Osteocyte (in vitro differentiated cells): ENCODE results near the gene MAX. TPM values are rescaled to one million over a fixed set of nuclear protein-coding genes. Genes with fewer than 3 reads are reported as not detected.

Experiments used
- DNase-seq: peaks from one replicate; pipeline ENCODE4 v3.0.0; 2021; ENCODE audit warnings: mixed read lengths; ENCODE audit not compliant: unreplicated experiment; ENCODE audit errors: extremely low spot score
- H3K27ac Mint-ChIP-seq: one replicate; pipeline ENCODE4 v1.8.0; 2021; ENCODE audit warnings: mild to moderate bottlenecking, mixed read lengths; ENCODE audit not compliant: unreplicated experiment
- H3K27me3 Mint-ChIP-seq: one replicate; pipeline ENCODE4 v1.8.0; 2021; ENCODE audit warnings: mixed read lengths; ENCODE audit not compliant: unreplicated experiment
- H3K36me3 Mint-ChIP-seq: one replicate; pipeline ENCODE4 v1.8.0; 2021; ENCODE audit warnings: mixed read lengths; ENCODE audit not compliant: unreplicated experiment
- H3K4me1 Mint-ChIP-seq: one replicate; pipeline ENCODE4 v1.8.0; 2021; ENCODE audit warnings: mixed read lengths; ENCODE audit not compliant: unreplicated experiment
- H3K4me3 Mint-ChIP-seq: one replicate; pipeline ENCODE4 v1.8.0; 2021; ENCODE audit warnings: mild to moderate bottlenecking, moderate library complexity, mixed read lengths; ENCODE audit not compliant: unreplicated experiment
- H3K9me3 Mint-ChIP-seq: one replicate; pipeline ENCODE4 v1.8.0; 2021; ENCODE audit warnings: mixed read lengths; ENCODE audit not compliant: unreplicated experiment
- total RNA-seq: library from RNA; stranded (reverse); gene quantifications from 2 replicates; pipeline ENCODE4 v1.2.1, GENCODE V29; 2021
- TF ChIP-seq, protein P1 (sequence below): fragments of 200-600 bp; sonication (generic); IDR thresholded peaks from 2 replicates; pipeline ENCODE4 v1.5.0; 2021; ENCODE audit warnings: antibody characterized with exemption, mild to moderate bottlenecking, moderate library complexity

MAX gene
- total RNA-seq, 1 donor from 2014 or later = 120 TPM

GRCh38 chr14:65079201-65079600 lies 23.1 kb downstream of the MAX start:
- TF ChIP-seq, protein P1, sequence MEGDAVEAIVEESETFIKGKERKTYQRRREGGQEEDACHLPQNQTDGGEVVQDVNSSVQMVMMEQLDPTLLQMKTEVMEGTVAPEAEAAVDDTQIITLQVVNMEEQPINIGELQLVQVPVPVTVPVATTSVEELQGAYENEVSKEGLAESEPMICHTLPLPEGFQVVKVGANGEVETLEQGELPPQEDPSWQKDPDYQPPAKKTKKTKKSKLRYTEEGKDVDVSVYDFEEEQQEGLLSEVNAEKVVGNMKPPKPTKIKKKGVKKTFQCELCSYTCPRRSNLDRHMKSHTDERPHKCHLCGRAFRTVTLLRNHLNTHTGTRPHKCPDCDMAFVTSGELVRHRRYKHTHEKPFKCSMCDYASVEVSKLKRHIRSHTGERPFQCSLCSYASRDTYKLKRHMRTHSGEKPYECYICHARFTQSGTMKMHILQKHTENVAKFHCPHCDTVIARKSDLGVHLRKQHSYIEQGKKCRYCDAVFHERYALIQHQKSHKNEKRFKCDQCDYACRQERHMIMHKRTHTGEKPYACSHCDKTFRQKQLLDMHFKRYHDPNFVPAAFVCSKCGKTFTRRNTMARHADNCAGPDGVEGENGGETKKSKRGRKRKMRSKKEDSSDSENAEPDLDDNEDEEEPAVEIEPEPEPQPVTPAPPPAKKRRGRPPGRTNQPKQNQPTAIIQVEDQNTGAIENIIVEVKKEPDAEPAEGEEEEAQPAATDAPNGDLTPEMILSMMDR = no peak

GRCh38 chr14:65077318-65077717 lies 25.0 kb downstream of the MAX start:
- Mint-ChIP-seq H3K27ac (no peak overlapping the region), H3K4me1 (no peaks in the 10 kb centered on the region), H3K27me3 (no peaks in the 10 kb centered on the region), H3K9me3 (no peaks in the 10 kb centered on the region), H3K36me3 (peaks cover 69% of the 10 kb centered on the region), H3K4me3 (no peak overlapping the region)
- no peak for DNase-seq
- TF ChIP-seq, protein P1 = no peak

More at GRCh38 chr14:65079201-65079600, 23.1 kb downstream of the MAX start:
- no peaks in the 10 kb centered on the region for H3K9me3 Mint-ChIP-seq
- H3K4me3 Mint-ChIP-seq = no peak overlapping the region
- H3K36me3 Mint-ChIP-seq = peaks cover 71% of the 10 kb centered on the region
- H3K4me1 Mint-ChIP-seq = no peaks in the 10 kb centered on the region
- no peak overlapping the region for H3K27ac Mint-ChIP-seq
- no peaks in the 10 kb centered on the region for H3K27me3 Mint-ChIP-seq
- DNase-seq = no peak

GRCh38 chr14:65075628-65076325 lies 26.5 kb downstream of the MAX start:
- TF ChIP-seq, protein P1 = no peak
- Mint-ChIP-seq H3K27ac (no peak overlapping the region), H3K36me3 (peaks cover 58% of the 10 kb centered on the region), H3K27me3 (no peaks in the 10 kb centered on the region), H3K4me3 (no peak overlapping the region), H3K9me3 (no peaks in the 10 kb centered on the region), H3K4me1 (peaks cover 3% of the 10 kb centered on the region)
- DNase-seq = no peak

DNA sequence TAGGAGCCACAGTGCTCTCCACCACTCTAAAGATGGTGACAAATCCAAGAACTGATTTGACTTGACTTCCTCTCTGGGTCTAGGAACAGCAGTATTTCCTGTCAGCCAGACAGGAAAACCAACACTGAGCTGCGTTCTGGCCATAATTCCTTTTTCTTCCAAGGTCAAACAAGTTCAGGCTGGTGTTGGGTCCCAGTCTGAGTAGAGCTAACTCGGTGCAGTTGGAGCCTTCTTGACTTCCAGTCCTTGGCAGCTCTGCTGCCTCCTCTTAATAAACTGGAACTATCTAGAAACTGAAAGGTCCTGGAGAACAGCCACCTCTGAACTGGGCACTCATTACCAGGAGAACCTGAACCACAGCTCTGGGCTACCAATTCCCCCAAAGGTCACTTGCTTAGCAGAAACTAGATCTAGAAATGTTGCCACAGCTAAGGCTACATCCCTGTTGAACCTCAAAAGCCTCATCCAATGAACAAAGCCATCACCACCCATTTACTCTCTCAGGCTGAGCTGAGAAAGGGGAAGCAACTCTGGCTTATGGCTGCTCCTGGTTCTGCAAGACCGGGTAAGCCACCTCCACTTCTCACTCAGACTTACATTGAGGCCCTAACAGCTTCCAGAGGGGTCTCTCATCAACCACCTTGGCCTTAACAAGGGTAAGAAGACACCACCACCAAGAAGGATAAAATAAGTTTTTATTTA lies 27.7 kb downstream of the MAX start:
- H3K27ac Mint-ChIP-seq = no peak overlapping the region
- DNase-seq = no peak
- no peak overlapping the region for H3K4me3 Mint-ChIP-seq
- H3K4me1 Mint-ChIP-seq = peaks cover 3% of the 10 kb centered on the region
- H3K36me3 Mint-ChIP-seq = peaks cover 50% of the 10 kb centered on the region
- H3K9me3 Mint-ChIP-seq = no peaks in the 10 kb centered on the region
- no peaks in the 10 kb centered on the region for H3K27me3 Mint-ChIP-seq
- TF ChIP-seq, protein P1 = no peak

DNA sequence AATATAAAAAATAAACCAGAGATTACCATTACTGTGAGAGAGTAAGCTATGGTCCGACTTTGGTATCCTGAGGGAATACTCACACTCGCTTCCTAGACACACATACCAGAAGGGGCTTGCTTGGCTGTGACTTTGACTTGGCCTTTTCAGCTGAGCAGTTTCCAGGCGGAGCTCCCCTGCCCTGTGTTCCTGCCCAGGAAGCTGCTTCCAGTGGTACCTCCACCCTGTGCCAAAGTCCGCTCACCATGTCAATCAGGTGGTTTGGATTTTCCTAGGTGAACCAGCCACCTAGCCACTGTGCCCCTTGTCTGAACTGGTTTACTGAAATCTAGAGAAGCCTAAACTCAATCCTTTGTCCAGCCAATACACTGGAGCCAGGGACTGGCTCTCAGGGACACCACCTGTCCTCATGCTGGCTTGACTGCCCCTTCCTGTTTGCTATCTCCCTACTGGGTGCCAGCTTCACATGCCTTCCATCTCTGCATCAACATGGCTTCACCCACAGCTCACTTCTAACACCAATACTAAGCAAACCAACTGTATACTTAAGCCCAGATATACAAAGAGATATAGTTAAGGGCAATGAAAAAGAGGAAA lies 28.6 kb downstream of the MAX start:
- H3K27ac Mint-ChIP-seq = no peak overlapping the region
- H3K27me3 Mint-ChIP-seq = no peaks in the 10 kb centered on the region
- H3K9me3 Mint-ChIP-seq = no peaks in the 10 kb centered on the region
- H3K36me3 Mint-ChIP-seq = peaks cover 43% of the 10 kb centered on the region
- TF ChIP-seq, protein P1 = no peak
- no peak overlapping the region for H3K4me3 Mint-ChIP-seq
- DNase-seq = no peak
- H3K4me1 Mint-ChIP-seq = peaks cover 3% of the 10 kb centered on the region
